NT2/D1 (cell line): ENCODE measurements around the gene NHS.

Source experiments
- YY1 ChIP-seq: IDR thresholded peaks from 2 replicates; pipeline ENCODE4 v1.6.1; 2011; ENCODE audit not compliant: insufficient read length, insufficient read depth
- ZNF274 ChIP-seq: IDR thresholded peaks from 2 replicates; pipeline ENCODE4 v1.6.1; 2011; ENCODE audit warnings: mild to moderate bottlenecking, low read depth, low read length

GRCh38 chrX:17355976-17356375 lies 19.0 kb upstream of the NHS start:
- TF ChIP-seq ZNF274 (no peak), YY1 (no peak)
